HepG2 (cell line): ENCODE data around the gene NPB. TPM values are rescaled to one million over a fixed set of nuclear protein-coding genes. Genes with fewer than 3 reads are reported as not detected.
A peak's percentile ranks its signal among the peaks of the same experiment; 100 is the strongest.

Experiments
- AGO1 ChIP-seq: fragments of 200-400 bp; formaldehyde crosslinking; IDR thresholded peaks from 2 replicates; pipeline ENCODE4 v1.6.1; 2017; ENCODE audit warnings: mild to moderate bottlenecking, low read depth, low read length, moderate library complexity; ENCODE audit not compliant: poor library complexity, severe bottlenecking
- ARID2 ChIP-seq: sonication (generic); formaldehyde crosslinking; IDR thresholded peaks from 2 replicates; pipeline ENCODE4 v1.8.1; 2022; ENCODE audit warnings: mild to moderate bottlenecking, missing genetic modification reagents, borderline replicate concordance
- FOXA1 ChIP-seq, 2 experiments: fragments of 450-650 bp in 1 of 2; sonication (generic) in 1 of 2; formaldehyde crosslinking in 1 of 2; IDR thresholded peaks; 2 replicates each; pipeline versions ENCODE4 v1.4.0 to v1.6.1; 2016 to 2020; ENCODE audit warnings: missing genetic modification reagents in 1 of 2
- JUND ChIP-seq: sonication (generic); formaldehyde crosslinking; IDR thresholded peaks from 2 replicates; pipeline ENCODE4 v1.8.0; 2022; ENCODE audit warnings: mild to moderate bottlenecking, missing genetic modification reagents
- MTA3 ChIP-seq: sonication (generic); formaldehyde crosslinking; IDR thresholded peaks from 2 replicates; pipeline ENCODE4 v1.4.0; 2020; ENCODE audit warnings: missing genetic modification reagents
- NFIC ChIP-seq: IDR thresholded peaks from 2 replicates; pipeline ENCODE4 v1.6.1; 2012; ENCODE audit warnings: mild to moderate bottlenecking, low read length, inconsistent platforms
- NR3C1 ChIP-seq: sonication (generic); formaldehyde crosslinking; IDR thresholded peaks from 2 replicates; pipeline ENCODE4 v1.4.0; 2020; ENCODE audit warnings: missing genetic modification reagents
- SAFB2 ChIP-seq: sonication (generic); formaldehyde crosslinking; IDR thresholded peaks from 2 replicates; pipeline ENCODE4 v1.5.1; 2020; ENCODE audit warnings: missing genetic modification reagents, low read depth, mild to moderate bottlenecking, borderline replicate concordance
- SIN3B ChIP-seq: fragments of 150-350 bp; IDR thresholded peaks from 2 replicates; pipeline ENCODE4 v1.6.1; 2014; ENCODE audit warnings: low read length
- ZNF12 ChIP-seq: sonication (generic); formaldehyde crosslinking; IDR thresholded peaks from 2 replicates; pipeline ENCODE4 v1.5.0; 2020; ENCODE audit warnings: missing genetic modification reagents
- ZNF20 ChIP-seq: sonication (generic); formaldehyde crosslinking; IDR thresholded peaks from 2 replicates; pipeline ENCODE4 v1.4.0; 2020; ENCODE audit warnings: mild to moderate bottlenecking, moderate library complexity, missing genetic modification reagents
- ZNF251 ChIP-seq: sonication (generic); formaldehyde crosslinking; IDR thresholded peaks from 2 replicates; pipeline ENCODE4 v1.9.0; 2021; ENCODE audit warnings: mild to moderate bottlenecking, missing genetic modification reagents
- ZNF496 ChIP-seq: sonication (generic); formaldehyde crosslinking; IDR thresholded peaks from 2 replicates; pipeline ENCODE4 v1.8.1; 2023; ENCODE audit warnings: mild to moderate bottlenecking, moderate library complexity, missing genetic modification reagents; ENCODE audit not compliant: insufficient replicate concordance
- polyA plus RNA-seq, 8 experiments: library from polyadenylated mRNA; depleted of rRNA in 3 of 8; stranded (reverse) in 7 of 8; unstranded in 1 of 8; fragments of >200 nt; fragmentation: Illumina TruSeq in 4 of 8; extraction: Trizol in 4 of 8; gene quantifications; 2 replicates each; pipeline versions ENCODE4 v1.2.1 to v1.2.3, GENCODE V29; 2011 to 2016; ENCODE audit warnings: low read depth in 4 of 8, missing spikeins in 1 of 8, mixed read lengths in 1 of 8; ENCODE audit not compliant: insufficient read depth in 1 of 8
- total RNA-seq, 5 experiments: library from RNA; depleted of rRNA; stranded (reverse); fragments of >200 nt; fragmentation: Illumina TruSeq; extraction: Trizol; gene quantifications; 2 replicates each; pipeline ENCODE4 v1.2.3, GENCODE V29; 2016; ENCODE audit warnings: low read depth in 1 of 5
- TF ChIP-seq, protein P1 (sequence below): sonication (generic); formaldehyde crosslinking; IDR thresholded peaks from 2 replicates; pipeline ENCODE4 v1.4.0; 2020; ENCODE audit warnings: mild to moderate bottlenecking, missing genetic modification reagents
- TF ChIP-seq, protein P2 (sequence below): IDR thresholded peaks from 2 replicates; pipeline ENCODE4 v1.6.1; 2018; ENCODE audit warnings: missing genetic modification reagents
- TF ChIP-seq, protein P3 (sequence below): sonication (generic); formaldehyde crosslinking; IDR thresholded peaks from 2 replicates; pipeline ENCODE4 v1.4.0; 2020; ENCODE audit warnings: missing genetic modification reagents, borderline replicate concordance
- TF ChIP-seq, protein P4 (sequence below): IDR thresholded peaks from 2 replicates; pipeline ENCODE4 v1.6.1; 2016; ENCODE audit warnings: low read depth
- TF ChIP-seq, protein P5 (sequence below): IDR thresholded peaks from 2 replicates; pipeline ENCODE4 v1.6.1; 2016; ENCODE audit warnings: missing biosample characterization, missing genetic modification reagents, low read depth

Gene NPB
- total and polyA plus RNA-seq, 2 of the 13 experiments (the other 11 are each of a cell fraction or from before 2014, with no cell fraction given) = 0.11 to 0.93 TPM

DNA sequence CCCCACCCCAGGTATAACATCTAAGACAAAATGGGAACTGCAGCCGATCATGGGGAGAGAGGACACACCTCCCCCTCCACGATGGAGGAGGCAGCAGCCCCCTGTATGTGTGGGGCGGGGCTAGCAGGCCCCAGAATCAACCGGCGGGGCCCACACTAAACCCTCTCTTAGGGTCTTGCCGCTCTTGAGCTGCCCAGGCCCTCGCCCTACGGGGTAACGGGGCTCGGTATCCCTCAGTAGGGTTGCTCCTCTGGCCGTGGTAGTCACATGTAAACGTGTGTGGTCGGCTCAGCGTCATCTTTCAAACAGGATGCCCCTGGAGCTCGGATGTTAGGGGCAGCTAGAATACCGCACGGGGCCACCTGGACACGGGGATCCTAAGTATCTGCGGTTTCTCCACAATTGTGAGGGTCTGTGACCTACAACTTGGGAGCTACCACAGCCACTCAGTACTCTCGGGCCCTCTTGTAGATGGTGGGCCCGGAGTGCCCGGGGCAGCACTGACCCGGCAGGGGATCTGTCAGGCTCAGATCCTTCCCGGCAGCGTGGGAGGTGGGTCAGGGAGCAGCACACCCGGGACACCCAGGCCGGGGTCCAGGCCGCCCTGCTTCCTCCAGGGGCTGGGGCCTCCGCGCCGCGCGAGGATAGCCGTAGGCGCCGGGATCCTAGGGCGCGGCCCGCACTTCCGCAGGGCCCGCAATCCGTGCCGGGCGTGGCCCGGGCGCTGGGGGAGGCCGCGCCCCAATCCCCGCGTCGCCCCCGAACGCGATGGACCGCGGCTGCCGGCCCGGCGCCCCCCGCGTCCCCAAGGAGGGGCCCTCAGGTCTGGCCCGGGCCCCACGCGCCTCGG lies 31.7 kb upstream of the NPB start (continued):
- TF ChIP-seq, protein P1, sequence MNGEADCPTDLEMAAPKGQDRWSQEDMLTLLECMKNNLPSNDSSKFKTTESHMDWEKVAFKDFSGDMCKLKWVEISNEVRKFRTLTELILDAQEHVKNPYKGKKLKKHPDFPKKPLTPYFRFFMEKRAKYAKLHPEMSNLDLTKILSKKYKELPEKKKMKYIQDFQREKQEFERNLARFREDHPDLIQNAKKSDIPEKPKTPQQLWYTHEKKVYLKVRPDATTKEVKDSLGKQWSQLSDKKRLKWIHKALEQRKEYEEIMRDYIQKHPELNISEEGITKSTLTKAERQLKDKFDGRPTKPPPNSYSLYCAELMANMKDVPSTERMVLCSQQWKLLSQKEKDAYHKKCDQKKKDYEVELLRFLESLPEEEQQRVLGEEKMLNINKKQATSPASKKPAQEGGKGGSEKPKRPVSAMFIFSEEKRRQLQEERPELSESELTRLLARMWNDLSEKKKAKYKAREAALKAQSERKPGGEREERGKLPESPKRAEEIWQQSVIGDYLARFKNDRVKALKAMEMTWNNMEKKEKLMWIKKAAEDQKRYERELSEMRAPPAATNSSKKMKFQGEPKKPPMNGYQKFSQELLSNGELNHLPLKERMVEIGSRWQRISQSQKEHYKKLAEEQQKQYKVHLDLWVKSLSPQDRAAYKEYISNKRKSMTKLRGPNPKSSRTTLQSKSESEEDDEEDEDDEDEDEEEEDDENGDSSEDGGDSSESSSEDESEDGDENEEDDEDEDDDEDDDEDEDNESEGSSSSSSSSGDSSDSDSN (CRISPR knock-in tag) = peak; percentile 11
- peak; percentile 84 for TF ChIP-seq AGO1
- no peak; the same call in 1 of the 2 replicates for TF ChIP-seq SAFB2 (CRISPR knock-in tag)
- TF ChIP-seq, protein P2, sequence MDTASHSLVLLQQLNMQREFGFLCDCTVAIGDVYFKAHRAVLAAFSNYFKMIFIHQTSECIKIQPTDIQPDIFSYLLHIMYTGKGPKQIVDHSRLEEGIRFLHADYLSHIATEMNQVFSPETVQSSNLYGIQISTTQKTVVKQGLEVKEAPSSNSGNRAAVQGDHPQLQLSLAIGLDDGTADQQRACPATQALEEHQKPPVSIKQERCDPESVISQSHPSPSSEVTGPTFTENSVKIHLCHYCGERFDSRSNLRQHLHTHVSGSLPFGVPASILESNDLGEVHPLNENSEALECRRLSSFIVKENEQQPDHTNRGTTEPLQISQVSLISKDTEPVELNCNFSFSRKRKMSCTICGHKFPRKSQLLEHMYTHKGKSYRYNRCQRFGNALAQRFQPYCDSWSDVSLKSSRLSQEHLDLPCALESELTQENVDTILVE (CRISPR knock-in tag) = no peak; the same call in 1 of the 2 replicates
- no peak for TF ChIP-seq JUND (CRISPR knock-in tag)
- TF ChIP-seq ARID2 = no peak
- no peak for TF ChIP-seq MTA3
- TF ChIP-seq, protein P3, sequence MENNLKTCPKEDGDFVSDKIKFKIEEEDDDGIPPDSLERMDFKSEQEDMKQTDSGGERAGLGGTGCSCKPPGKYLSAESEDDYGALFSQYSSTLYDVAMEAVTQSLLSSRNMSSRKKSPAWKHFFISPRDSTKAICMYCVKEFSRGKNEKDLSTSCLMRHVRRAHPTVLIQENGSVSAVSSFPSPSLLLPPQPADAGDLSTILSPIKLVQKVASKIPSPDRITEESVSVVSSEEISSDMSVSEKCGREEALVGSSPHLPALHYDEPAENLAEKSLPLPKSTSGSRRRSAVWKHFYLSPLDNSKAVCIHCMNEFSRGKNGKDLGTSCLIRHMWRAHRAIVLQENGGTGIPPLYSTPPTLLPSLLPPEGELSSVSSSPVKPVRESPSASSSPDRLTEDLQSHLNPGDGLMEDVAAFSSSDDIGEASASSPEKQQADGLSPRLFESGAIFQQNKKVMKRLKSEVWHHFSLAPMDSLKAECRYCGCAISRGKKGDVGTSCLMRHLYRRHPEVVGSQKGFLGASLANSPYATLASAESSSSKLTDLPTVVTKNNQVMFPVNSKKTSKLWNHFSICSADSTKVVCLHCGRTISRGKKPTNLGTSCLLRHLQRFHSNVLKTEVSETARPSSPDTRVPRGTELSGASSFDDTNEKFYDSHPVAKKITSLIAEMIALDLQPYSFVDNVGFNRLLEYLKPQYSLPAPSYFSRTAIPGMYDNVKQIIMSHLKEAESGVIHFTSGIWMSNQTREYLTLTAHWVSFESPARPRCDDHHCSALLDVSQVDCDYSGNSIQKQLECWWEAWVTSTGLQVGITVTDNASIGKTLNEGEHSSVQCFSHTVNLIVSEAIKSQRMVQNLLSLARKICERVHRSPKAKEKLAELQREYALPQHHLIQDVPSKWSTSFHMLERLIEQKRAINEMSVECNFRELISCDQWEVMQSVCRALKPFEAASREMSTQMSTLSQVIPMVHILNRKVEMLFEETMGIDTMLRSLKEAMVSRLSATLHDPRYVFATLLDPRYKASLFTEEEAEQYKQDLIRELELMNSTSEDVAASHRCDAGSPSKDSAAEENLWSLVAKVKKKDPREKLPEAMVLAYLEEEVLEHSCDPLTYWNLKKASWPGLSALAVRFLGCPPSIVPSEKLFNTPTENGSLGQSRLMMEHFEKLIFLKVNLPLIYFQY = no peak
- TF ChIP-seq, protein P4, sequence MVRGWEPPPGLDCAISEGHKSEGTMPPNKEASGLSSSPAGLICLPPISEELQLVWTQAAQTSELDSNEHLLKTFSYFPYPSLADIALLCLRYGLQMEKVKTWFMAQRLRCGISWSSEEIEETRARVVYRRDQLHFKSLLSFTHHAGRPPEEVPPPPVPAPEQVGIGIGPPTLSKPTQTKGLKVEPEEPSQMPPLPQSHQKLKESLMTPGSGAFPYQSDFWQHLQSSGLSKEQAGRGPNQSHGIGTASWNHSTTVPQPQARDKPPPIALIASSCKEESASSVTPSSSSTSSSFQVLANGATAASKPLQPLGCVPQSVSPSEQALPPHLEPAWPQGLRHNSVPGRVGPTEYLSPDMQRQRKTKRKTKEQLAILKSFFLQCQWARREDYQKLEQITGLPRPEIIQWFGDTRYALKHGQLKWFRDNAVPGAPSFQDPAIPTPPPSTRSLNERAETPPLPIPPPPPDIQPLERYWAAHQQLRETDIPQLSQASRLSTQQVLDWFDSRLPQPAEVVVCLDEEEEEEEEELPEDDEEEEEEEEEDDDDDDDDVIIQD (CRISPR knock-in tag) = no peak
- no peak for TF ChIP-seq ZNF12 (CRISPR knock-in tag)
- peak; percentile 41; the same call in 1 of the 2 replicates for TF ChIP-seq ZNF251 (CRISPR knock-in tag)
- no peak for TF ChIP-seq NFIC
- TF ChIP-seq, protein P5, sequence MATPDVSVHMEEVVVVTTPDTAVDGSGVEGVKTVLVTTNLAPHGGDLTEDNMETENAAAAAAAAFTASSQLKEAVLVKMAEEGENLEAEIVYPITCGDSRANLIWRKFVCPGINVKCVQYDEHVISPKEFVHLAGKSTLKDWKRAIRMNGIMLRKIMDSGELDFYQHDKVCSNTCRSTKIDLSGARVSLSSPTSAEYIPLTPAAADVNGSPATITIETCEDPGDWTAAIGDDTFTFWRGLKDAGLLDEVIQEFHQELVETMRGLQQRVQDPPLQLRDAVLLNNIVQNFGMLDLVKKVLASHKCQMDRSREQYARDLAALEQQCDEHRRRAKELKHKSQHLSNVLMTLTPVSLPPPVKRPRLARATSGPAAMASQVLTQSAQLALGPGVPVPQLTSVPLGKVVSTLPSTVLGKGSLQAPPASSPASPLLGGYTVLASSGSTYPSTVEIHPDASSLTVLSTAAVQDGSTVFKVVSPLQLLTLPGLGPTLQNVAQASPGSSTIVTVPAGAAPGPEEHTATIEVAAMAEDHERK = no peak
- no peak for TF ChIP-seq ZNF20 (CRISPR knock-in tag)
- no peak for TF ChIP-seq NR3C1
- no peak for TF ChIP-seq SIN3B
- no peak for TF ChIP-seq FOXA1 (IDR thresholded peaks at IDR 0.05)
- no peak for TF ChIP-seq FOXA1 (CRISPR knock-in tag; IDR thresholded peaks at IDR 0.05)
- no peak for TF ChIP-seq ZNF496 (CRISPR knock-in tag)
